HepG2 (cell line): ENCODE results near the gene FILIP1. TPM values are rescaled to one million over a fixed set of nuclear protein-coding genes. Genes with fewer than 3 reads are reported as not detected.

Experiments
- ARNT2 ChIP-seq: sonication (generic); formaldehyde crosslinking; IDR thresholded peaks from 2 replicates; pipeline ENCODE4 v1.8.0; 2022; ENCODE audit warnings: mild to moderate bottlenecking, low read depth, missing genetic modification reagents, moderate library complexity
- HNRNPUL1 ChIP-seq: fragments of 200-400 bp; formaldehyde crosslinking; IDR thresholded peaks from 2 replicates; pipeline ENCODE4 v1.6.1; 2017; ENCODE audit warnings: low read depth, mild to moderate bottlenecking, low read length, moderate library complexity
- IRX3 ChIP-seq: sonication (generic); formaldehyde crosslinking; IDR thresholded peaks from 2 replicates; pipeline ENCODE4 v1.8.1; 2023; ENCODE audit warnings: mild to moderate bottlenecking, low read depth, missing genetic modification reagents, borderline replicate concordance
- JUNB ChIP-seq: sonication (generic); formaldehyde crosslinking; IDR thresholded peaks from 2 replicates; pipeline ENCODE4 v1.8.0; 2022; ENCODE audit warnings: missing genetic modification reagents, mild to moderate bottlenecking, borderline replicate concordance
- JUND ChIP-seq: sonication (generic); formaldehyde crosslinking; IDR thresholded peaks from 2 replicates; pipeline ENCODE4 v1.8.0; 2022; ENCODE audit warnings: mild to moderate bottlenecking, missing genetic modification reagents
- KLF9 ChIP-seq: IDR thresholded peaks from 2 replicates; pipeline ENCODE4 v1.6.1; 2016; ENCODE audit warnings: low read depth
- RFX5 ChIP-seq: IDR thresholded peaks from 2 replicates; pipeline ENCODE4 v1.6.1; 2011; ENCODE audit warnings: low read depth, low read length, improper control_type of control experiment
- SMAD3 ChIP-seq: sonication (generic); formaldehyde crosslinking; IDR thresholded peaks from 2 replicates; pipeline ENCODE4 v1.4.0; 2020; ENCODE audit warnings: missing genetic modification reagents
- SNRNP70 ChIP-seq: fragments of 200-400 bp; formaldehyde crosslinking; IDR thresholded peaks from 2 replicates; pipeline ENCODE4 v1.6.1; 2017; ENCODE audit warnings: mild to moderate bottlenecking, low read depth, low read length, moderate library complexity
- ZNF180 ChIP-seq: sonication (generic); formaldehyde crosslinking; IDR thresholded peaks from 2 replicates; pipeline ENCODE4 v1.4.0; 2020; ENCODE audit warnings: low read depth, missing genetic modification reagents, borderline replicate concordance
- ZNF253 ChIP-seq: sonication (generic); formaldehyde crosslinking; IDR thresholded peaks from 2 replicates; pipeline ENCODE4 v1.8.0; 2022; ENCODE audit warnings: mild to moderate bottlenecking, missing genetic modification reagents, borderline replicate concordance
- ZNF331 ChIP-seq: sonication (generic); formaldehyde crosslinking; IDR thresholded peaks from 2 replicates; pipeline ENCODE4 v1.4.0; 2020; ENCODE audit warnings: missing genetic modification reagents
- ZNF557 ChIP-seq: sonication (generic); formaldehyde crosslinking; IDR thresholded peaks from 2 replicates; pipeline ENCODE4 v1.4.0; 2020; ENCODE audit warnings: missing genetic modification reagents
- ZNF569 ChIP-seq: sonication (generic); formaldehyde crosslinking; IDR thresholded peaks from 2 replicates; pipeline ENCODE4 v1.5.0; 2020; ENCODE audit warnings: mild to moderate bottlenecking, missing genetic modification reagents, moderate library complexity, borderline replicate concordance
- ZSCAN21 ChIP-seq: sonication (generic); formaldehyde crosslinking; IDR thresholded peaks from 2 replicates; pipeline ENCODE4 v1.8.0; 2022; ENCODE audit warnings: mild to moderate bottlenecking, missing genetic modification reagents, moderate library complexity, borderline replicate concordance
- polyA plus RNA-seq, 8 experiments: library from polyadenylated mRNA; depleted of rRNA in 3 of 8; stranded (reverse) in 7 of 8; unstranded in 1 of 8; fragments of >200 nt; fragmentation: Illumina TruSeq in 4 of 8; extraction: Trizol in 4 of 8; gene quantifications; 2 replicates each; pipeline versions ENCODE4 v1.2.1 to v1.2.3, GENCODE V29; 2011 to 2016; ENCODE audit warnings: low read depth in 4 of 8, missing spikeins in 1 of 8, mixed read lengths in 1 of 8; ENCODE audit not compliant: insufficient read depth in 1 of 8
- total RNA-seq, 5 experiments: library from RNA; depleted of rRNA; stranded (reverse); fragments of >200 nt; fragmentation: Illumina TruSeq; extraction: Trizol; gene quantifications; 2 replicates each; pipeline ENCODE4 v1.2.3, GENCODE V29; 2016; ENCODE audit warnings: low read depth in 1 of 5
- TF ChIP-seq, protein P1 (sequence below): sonication (generic); formaldehyde crosslinking; IDR thresholded peaks from 2 replicates; pipeline ENCODE4 v1.4.0; 2020; ENCODE audit warnings: mild to moderate bottlenecking, missing genetic modification reagents
- TF ChIP-seq, protein P2 (sequence below): sonication (generic); formaldehyde crosslinking; IDR thresholded peaks from 2 replicates; pipeline ENCODE4 v1.4.0; 2020; ENCODE audit warnings: missing genetic modification reagents
- TF ChIP-seq, protein P3 (sequence below), 2 experiments: sonication (generic) in 1 of 2; formaldehyde crosslinking in 1 of 2; IDR thresholded peaks; 2 replicates each; pipeline versions ENCODE4 v1.4.0 to v1.6.1; 2016 to 2020; ENCODE audit warnings: borderline replicate concordance in 1 of 2, low read depth in 1 of 2, mild to moderate bottlenecking in 1 of 2, missing genetic modification reagents in 1 of 2
- TF ChIP-seq, protein P4 (sequence below): sonication (generic); formaldehyde crosslinking; IDR thresholded peaks from 2 replicates; pipeline ENCODE4 v1.5.0; 2020; ENCODE audit warnings: mild to moderate bottlenecking, missing genetic modification reagents

The FILIP1 gene
- total and polyA plus RNA-seq, 2 of the 13 experiments (the other 11 are each of a cell fraction or from before 2014, with no cell fraction given), result not detected

DNA sequence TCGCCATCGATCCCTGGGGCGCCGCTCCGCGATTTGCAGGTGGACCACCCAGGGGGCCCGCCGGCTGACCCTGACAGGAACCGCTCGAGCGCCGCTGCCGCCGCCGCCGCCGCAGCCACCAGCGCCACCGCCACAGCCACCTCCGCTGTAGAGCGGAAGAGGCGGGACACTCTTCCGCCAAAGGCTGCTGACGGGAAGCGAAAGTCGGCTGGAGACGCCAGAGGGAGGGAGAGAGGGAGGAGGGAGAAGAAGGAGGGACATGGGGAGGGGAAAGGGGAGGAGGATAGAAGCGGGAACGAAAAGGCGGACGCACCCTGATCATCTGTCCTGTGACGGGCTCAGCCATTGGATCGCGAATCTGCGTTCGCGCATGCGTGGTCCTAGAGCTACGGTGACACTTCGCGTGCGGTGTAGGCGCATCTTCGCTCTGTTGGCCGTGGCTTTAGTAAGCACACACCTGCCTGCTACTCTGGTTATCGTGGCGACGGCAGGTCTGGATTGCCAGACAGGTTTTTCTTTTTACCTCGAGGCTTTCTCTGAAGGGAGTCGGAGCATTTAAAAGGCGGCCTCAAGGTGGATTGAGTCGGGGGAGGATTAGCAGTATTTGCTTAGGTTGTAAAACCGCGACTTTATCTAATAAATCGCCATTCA is 208.8 kb downstream of the FILIP1 start, which contains the start of gene TMEM30A (continued):
- TF ChIP-seq ZNF569 (CRISPR knock-in tag), result 0 out of 2 replicates have a peak, but pooled peaks have one; percentile 21
- TF ChIP-seq, protein P1, sequence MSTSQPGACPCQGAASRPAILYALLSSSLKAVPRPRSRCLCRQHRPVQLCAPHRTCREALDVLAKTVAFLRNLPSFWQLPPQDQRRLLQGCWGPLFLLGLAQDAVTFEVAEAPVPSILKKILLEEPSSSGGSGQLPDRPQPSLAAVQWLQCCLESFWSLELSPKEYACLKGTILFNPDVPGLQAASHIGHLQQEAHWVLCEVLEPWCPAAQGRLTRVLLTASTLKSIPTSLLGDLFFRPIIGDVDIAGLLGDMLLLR (CRISPR knock-in tag), result peak; percentile 66
- no peak; the same call in 1 of the 2 replicates for TF ChIP-seq KLF9 (CRISPR knock-in tag)
- TF ChIP-seq ZNF331 (CRISPR knock-in tag), result peak; percentile 68
- TF ChIP-seq IRX3, result no peak
- TF ChIP-seq, protein P2, sequence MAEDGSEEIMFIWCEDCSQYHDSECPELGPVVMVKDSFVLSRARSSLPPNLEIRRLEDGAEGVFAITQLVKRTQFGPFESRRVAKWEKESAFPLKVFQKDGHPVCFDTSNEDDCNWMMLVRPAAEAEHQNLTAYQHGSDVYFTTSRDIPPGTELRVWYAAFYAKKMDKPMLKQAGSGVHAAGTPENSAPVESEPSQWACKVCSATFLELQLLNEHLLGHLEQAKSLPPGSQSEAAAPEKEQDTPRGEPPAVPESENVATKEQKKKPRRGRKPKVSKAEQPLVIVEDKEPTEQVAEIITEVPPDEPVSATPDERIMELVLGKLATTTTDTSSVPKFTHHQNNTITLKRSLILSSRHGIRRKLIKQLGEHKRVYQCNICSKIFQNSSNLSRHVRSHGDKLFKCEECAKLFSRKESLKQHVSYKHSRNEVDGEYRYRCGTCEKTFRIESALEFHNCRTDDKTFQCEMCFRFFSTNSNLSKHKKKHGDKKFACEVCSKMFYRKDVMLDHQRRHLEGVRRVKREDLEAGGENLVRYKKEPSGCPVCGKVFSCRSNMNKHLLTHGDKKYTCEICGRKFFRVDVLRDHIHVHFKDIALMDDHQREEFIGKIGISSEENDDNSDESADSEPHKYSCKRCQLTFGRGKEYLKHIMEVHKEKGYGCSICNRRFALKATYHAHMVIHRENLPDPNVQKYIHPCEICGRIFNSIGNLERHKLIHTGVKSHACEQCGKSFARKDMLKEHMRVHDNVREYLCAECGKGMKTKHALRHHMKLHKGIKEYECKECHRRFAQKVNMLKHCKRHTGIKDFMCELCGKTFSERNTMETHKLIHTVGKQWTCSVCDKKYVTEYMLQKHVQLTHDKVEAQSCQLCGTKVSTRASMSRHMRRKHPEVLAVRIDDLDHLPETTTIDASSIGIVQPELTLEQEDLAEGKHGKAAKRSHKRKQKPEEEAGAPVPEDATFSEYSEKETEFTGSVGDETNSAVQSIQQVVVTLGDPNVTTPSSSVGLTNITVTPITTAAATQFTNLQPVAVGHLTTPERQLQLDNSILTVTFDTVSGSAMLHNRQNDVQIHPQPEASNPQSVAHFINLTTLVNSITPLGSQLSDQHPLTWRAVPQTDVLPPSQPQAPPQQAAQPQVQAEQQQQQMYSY, result no peak
- TF ChIP-seq RFX5, result 0 out of 2 replicates have a peak, but pooled peaks have one; percentile 22
- no peak for TF ChIP-seq JUND (CRISPR knock-in tag)
- TF ChIP-seq, protein P3, sequence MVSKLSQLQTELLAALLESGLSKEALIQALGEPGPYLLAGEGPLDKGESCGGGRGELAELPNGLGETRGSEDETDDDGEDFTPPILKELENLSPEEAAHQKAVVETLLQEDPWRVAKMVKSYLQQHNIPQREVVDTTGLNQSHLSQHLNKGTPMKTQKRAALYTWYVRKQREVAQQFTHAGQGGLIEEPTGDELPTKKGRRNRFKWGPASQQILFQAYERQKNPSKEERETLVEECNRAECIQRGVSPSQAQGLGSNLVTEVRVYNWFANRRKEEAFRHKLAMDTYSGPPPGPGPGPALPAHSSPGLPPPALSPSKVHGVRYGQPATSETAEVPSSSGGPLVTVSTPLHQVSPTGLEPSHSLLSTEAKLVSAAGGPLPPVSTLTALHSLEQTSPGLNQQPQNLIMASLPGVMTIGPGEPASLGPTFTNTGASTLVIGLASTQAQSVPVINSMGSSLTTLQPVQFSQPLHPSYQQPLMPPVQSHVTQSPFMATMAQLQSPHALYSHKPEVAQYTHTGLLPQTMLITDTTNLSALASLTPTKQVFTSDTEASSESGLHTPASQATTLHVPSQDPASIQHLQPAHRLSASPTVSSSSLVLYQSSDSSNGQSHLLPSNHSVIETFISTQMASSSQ (IDR thresholded peaks at IDR 0.05; ENCODE audit: low read depth), result no peak
- TF ChIP-seq, protein P3 (CRISPR knock-in tag; IDR thresholded peaks at IDR 0.05; ENCODE audit: borderline replicate concordance), result 0 out of 2 replicates have a peak, but pooled peaks have one; percentile 83
- no peak for TF ChIP-seq JUNB
- no peak for TF ChIP-seq ZNF557 (CRISPR knock-in tag)
- TF ChIP-seq SNRNP70, result no peak
- TF ChIP-seq ZNF180 (CRISPR knock-in tag), result no peak
- TF ChIP-seq HNRNPUL1, result no peak
- 0 out of 2 replicates have a peak, but pooled peaks have one; percentile 45 for TF ChIP-seq ZNF253 (CRISPR knock-in tag)
- peak; percentile 77 for TF ChIP-seq ARNT2 (CRISPR knock-in tag)
- no peak for TF ChIP-seq SMAD3
- TF ChIP-seq, protein P4, sequence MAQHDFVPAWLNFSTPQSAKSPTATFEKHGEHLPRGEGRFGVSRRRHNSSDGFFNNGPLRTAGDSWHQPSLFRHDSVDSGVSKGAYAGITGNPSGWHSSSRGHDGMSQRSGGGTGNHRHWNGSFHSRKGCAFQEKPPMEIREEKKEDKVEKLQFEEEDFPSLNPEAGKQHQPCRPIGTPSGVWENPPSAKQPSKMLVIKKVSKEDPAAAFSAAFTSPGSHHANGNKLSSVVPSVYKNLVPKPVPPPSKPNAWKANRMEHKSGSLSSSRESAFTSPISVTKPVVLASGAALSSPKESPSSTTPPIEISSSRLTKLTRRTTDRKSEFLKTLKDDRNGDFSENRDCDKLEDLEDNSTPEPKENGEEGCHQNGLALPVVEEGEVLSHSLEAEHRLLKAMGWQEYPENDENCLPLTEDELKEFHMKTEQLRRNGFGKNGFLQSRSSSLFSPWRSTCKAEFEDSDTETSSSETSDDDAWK (CRISPR knock-in tag), result no peak
- TF ChIP-seq ZSCAN21 (CRISPR knock-in tag), result peak; percentile 74; the same call in 1 of the 2 replicates
